ENCODE measurements around the gene FAM204A.

Gene FAM204A

DNA sequence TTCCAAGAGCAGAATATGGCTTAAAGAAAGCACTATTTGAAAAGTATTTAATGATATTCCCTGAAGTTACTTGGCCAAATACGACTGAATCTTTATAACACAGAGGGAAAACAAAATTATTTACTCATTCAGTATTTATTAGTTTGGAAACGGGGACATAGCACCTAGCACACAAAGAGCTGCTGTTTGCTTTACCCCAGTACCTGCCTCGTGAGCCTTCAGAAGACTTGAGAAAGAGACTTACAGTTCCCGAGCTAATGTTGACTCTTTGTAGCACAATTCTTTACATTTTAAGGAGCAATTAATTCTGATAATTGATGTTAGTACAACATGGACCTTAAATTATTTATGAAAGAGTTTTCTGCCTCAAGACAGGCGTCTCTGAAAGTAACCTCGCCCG is 88.7 kb downstream of the FAM204A start:
- DNase-seq (ENCODE audit: extremely low read depth, low read depth) = no peak
- no peak for TF ChIP-seq CTCF (IDR thresholded peaks at IDR 0.05; ENCODE audit: low read depth, low read length)

- DNase-seq (ENCODE audit: extremely low read depth, low read depth) = no peak
- no peak for TF ChIP-seq CTCF (IDR thresholded peaks at IDR 0.05; ENCODE audit: low read depth, low read length)
Measured at GRCh38 chr10:118251791-118252190, 90.3 kb downstream of the FAM204A start.

DNA sequence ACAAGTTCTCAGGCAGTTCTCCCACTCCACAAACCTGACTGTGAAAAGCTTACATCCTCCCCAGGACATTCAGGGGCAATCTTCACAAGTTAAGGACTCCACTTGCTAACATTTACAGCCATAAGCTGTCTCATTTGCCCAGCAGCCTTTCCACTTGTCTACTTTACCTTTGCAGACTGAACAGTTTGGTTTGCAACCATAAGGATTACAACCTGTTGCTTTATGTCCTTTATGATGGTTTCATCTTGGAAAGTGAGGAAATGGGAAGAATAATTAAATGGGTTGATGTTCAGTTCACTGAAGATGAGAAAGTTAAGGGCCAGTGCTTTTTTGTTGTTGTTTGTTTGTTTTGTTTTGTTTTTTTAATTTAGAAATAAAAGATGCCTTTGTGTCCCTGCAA is 92.4 kb downstream of the FAM204A start:
- TF ChIP-seq CTCF (IDR thresholded peaks at IDR 0.05; ENCODE audit: low read depth, low read length) = no peak
- no peak for DNase-seq (ENCODE audit: extremely low read depth, low read depth)

All from AG09319 (cell line).